A673 (cell line): ENCODE data around the gene DIAPH1. TPM values are rescaled to one million over a fixed set of nuclear protein-coding genes. Genes with fewer than 3 reads are reported as not detected.

Experiments used
- BruUV-seq: library from RNA; stranded (reverse); fragments of 400-500 nt; replicated peaks from 2 replicates; lab custom pipeline; 2021; lab: Mats Ljungman, UMichigan
- CTCF ChIA-PET: fragments of 300-600 bp; sonication (Branson Sonifier 250); formaldehyde crosslinking; loops from one replicate; lab custom pipeline; 2022; ENCODE audit warnings: antibody characterized with exemption; lab: Charles Lee
- POLR2A ChIA-PET: fragments of 300-600 bp; sonication (Branson Sonifier 250); formaldehyde crosslinking; loops from one replicate; lab custom pipeline; 2022; ENCODE audit warnings: antibody characterized with exemption; ENCODE audit not compliant: low non-redundant PET; lab: Charles Lee
- DNase-seq: peaks from one replicate; pipeline ENCODE4 v3.0.0-alpha.2; 2015; ENCODE audit warnings: low spot score
- H3K27ac ChIP-seq: fragments of 200-600 bp; sonication (generic); 2 replicates; pipeline ENCODE4 v1.5.1; 2016; ENCODE audit warnings: mixed run types, low read depth, mild to moderate bottlenecking, mixed read lengths, antibody characterized with exemption, low read length; ENCODE audit not compliant: poor library complexity, severe bottlenecking
- H3K27me3 ChIP-seq: fragments of 200-600 bp; sonication (generic); replicated peaks from 2 replicates; pipeline ENCODE4 v1.6.1; 2017; ENCODE audit warnings: mixed run types, low read depth, mild to moderate bottlenecking, mixed read lengths, antibody characterized with exemption, low read length; ENCODE audit not compliant: insufficient read depth, poor library complexity
- H3K36me3 ChIP-seq: fragments of 200-600 bp; sonication (generic); 2 replicates; pipeline ENCODE4 v1.6.1; 2016; ENCODE audit warnings: mixed run types, mild to moderate bottlenecking, mixed read lengths, antibody characterized with exemption, low read length; ENCODE audit not compliant: insufficient read depth, poor library complexity, severe bottlenecking
- H3K4me1 ChIP-seq: fragments of 200-600 bp; sonication (generic); 2 replicates; pipeline ENCODE4 v1.6.1; 2017; ENCODE audit warnings: mixed run types, mild to moderate bottlenecking, mixed read lengths, antibody characterized with exemption, low read length; ENCODE audit not compliant: insufficient read depth, poor library complexity, severe bottlenecking
- H3K4me3 ChIP-seq: fragments of 200-600 bp; sonication (generic); 2 replicates; pipeline ENCODE4 v1.5.1; 2016; ENCODE audit warnings: low read depth, mixed run types, mild to moderate bottlenecking, mixed read lengths, low read length; ENCODE audit not compliant: poor library complexity, severe bottlenecking
- H3K9me3 ChIP-seq: fragments of 200-600 bp; sonication (generic); 2 replicates; pipeline ENCODE4 v1.6.1; 2016; ENCODE audit warnings: mixed run types, low read depth, mild to moderate bottlenecking, mixed read lengths, antibody characterized with exemption, low read length; ENCODE audit not compliant: poor library complexity, severe bottlenecking
- EZH2 ChIP-seq: fragments of 200-600 bp; sonication (generic); IDR thresholded peaks from 2 replicates; pipeline ENCODE4 v1.6.1; 2017; ENCODE audit warnings: borderline replicate concordance, low read depth, mild to moderate bottlenecking, mixed read lengths, antibody characterized with exemption, low read length; ENCODE audit not compliant: poor library complexity, severe bottlenecking
- intact Hi-C: fragments of 100-400 bp; cut with micrococcal nuclease; formaldehyde crosslinking; loops from one replicate; pipeline ENCODE4 v1.10.0; 2022; ENCODE audit not compliant: unreplicated experiment
- total RNA-seq: library from RNA; stranded (reverse); gene quantifications from 2 replicates; pipeline ENCODE4 v1.2.3, GENCODE V29; 2021
- TF ChIP-seq, protein P1 (sequence below): fragments of 300-800, 200-600 bp; sonication (generic); conservative IDR thresholded peaks from 2 replicates; pipeline ENCODE4 v1.5.1; 2017; ENCODE audit warnings: low read depth, mild to moderate bottlenecking, antibody characterized with exemption, low read length, moderate library complexity, mixed read lengths

The DIAPH1 gene
- total RNA-seq, 1 experiment from 2014 or later, result 109 TPM

- CTCF ChIA-PET, result no interaction called here
- TF ChIP-seq, protein P1, sequence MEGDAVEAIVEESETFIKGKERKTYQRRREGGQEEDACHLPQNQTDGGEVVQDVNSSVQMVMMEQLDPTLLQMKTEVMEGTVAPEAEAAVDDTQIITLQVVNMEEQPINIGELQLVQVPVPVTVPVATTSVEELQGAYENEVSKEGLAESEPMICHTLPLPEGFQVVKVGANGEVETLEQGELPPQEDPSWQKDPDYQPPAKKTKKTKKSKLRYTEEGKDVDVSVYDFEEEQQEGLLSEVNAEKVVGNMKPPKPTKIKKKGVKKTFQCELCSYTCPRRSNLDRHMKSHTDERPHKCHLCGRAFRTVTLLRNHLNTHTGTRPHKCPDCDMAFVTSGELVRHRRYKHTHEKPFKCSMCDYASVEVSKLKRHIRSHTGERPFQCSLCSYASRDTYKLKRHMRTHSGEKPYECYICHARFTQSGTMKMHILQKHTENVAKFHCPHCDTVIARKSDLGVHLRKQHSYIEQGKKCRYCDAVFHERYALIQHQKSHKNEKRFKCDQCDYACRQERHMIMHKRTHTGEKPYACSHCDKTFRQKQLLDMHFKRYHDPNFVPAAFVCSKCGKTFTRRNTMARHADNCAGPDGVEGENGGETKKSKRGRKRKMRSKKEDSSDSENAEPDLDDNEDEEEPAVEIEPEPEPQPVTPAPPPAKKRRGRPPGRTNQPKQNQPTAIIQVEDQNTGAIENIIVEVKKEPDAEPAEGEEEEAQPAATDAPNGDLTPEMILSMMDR, result no peak
- no peak for TF ChIP-seq EZH2
- no TSS peak for BruUV-seq
- POLR2A ChIA-PET, result no interaction called here
- peak overlapping the region; percentile 80 for H3K4me3 ChIP-seq
- no peaks in the 10 kb centered on the region for H3K36me3 ChIP-seq
- intact Hi-C loops, result loop anchor here (2.0 to 5.0 kb wide), 3 partner anchors 17 to 79 kb away; no protein-coding TSS in a partner anchor
- no peaks in the 10 kb centered on the region for H3K27me3 ChIP-seq
- no peak overlapping the region for H3K27ac ChIP-seq
- H3K9me3 ChIP-seq, result no peaks in the 10 kb centered on the region
- DNase-seq, result no peak
- peaks cover 35% of the 10 kb centered on the region for H3K4me1 ChIP-seq
Measured at GRCh38 chr5:141477815-141478214, 141.0 kb downstream of the DIAPH1 start.

GRCh38 chr5:141477044-141477575 is 141.7 kb downstream of the DIAPH1 start:
- no peaks in the 10 kb centered on the region for H3K9me3 ChIP-seq
- H3K4me3 ChIP-seq, result peak overlapping the region; percentile 80
- no peak for DNase-seq
- H3K27me3 ChIP-seq, result no peaks in the 10 kb centered on the region
- intact Hi-C loops, result loop anchor here (2.0 to 5.0 kb wide), 3 partner anchors 18 to 80 kb away; no protein-coding TSS in a partner anchor
- ChIA-PET CTCF (interaction anchor here (1.8 to 2.3 kb wide), 2 partner anchors 36 to 81 kb away, joined by 11 to 13 read pairs; no protein-coding TSS in a partner anchor), POLR2A (no interaction called here)
- peaks cover 35% of the 10 kb centered on the region for H3K4me1 ChIP-seq
- H3K36me3 ChIP-seq, result no peaks in the 10 kb centered on the region
- H3K27ac ChIP-seq, result no peak overlapping the region
- TF ChIP-seq, protein P1, result no peak
- TF ChIP-seq EZH2, result no peak
- BruUV-seq, result no TSS peak

DNA sequence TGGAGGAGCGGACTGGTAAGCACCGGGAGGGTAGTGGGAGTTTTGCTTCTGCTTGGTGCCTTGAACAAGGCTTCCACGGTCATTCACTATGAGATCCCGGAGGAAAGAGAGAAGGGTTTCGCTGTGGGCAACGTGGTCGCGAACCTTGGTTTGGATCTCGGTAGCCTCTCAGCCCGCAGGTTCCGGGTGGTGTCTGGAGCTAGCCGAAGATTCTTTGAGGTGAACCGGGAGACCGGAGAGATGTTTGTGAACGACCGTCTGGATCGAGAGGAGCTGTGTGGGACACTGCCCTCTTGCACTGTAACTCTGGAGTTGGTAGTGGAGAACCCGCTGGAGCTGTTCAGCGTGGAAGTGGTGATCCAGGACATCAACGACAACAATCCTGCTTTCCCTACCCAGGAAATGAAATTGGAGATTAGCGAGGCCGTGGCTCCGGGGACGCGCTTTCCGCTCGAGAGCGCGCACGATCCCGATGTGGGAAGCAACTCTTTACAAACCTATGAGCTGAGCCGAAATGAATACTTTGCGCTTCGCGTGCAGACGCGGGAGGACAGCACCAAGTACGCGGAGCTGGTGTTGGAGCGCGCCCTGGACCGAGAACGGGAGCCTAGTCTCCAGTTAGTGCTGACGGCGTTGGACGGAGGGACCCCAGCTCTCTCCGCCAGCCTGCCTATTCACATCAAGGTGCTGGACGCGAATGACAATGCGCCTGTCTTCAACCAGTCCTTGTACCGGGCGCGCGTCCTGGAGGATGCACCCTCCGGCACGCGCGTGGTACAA is 142.5 kb downstream of the DIAPH1 start:
- Histone ChIP-seq H3K4me1 (peaks cover 35% of the 10 kb centered on the region), H3K9me3 (no peaks in the 10 kb centered on the region), H3K4me3 (peak overlapping the region; percentile 80), H3K36me3 (no peaks in the 10 kb centered on the region), H3K27me3 (no peaks in the 10 kb centered on the region), H3K27ac (peak overlapping the region; percentile 89)
- ChIA-PET CTCF (interaction anchor here (1.0 to 2.3 kb wide), 5 partner anchors 20 to 88 kb away, joined by 3 to 13 read pairs (median 5); no protein-coding TSS in a partner anchor), POLR2A (no interaction called here)
- TF ChIP-seq EZH2, result no peak
- TF ChIP-seq, protein P1, result no peak
- peak; percentile 85 for DNase-seq
- intact Hi-C loops, result loop anchor here (2.0 to 5.0 kb wide), 3 partner anchors 18 to 80 kb away; no protein-coding TSS in a partner anchor
- TSS peak; percentile 72 for BruUV-seq
